Activated T-helper 9 cell treated with anti-CD3 and anti-CD28 coated beads, Interleukin-2, amount 50 U/mL, for 16 hours (primary cell): Measurements from ENCODE around the gene RNF121.

Experiments
- DNase-seq: peaks from one replicate; pipeline ENCODE4 v3.0.0-alpha.2; 2020; ENCODE audit warnings: low read depth

RNF121 gene

GRCh38 chr11:72006309-72007088, 77.7 kb downstream of the RNF121 start:
- DNase-seq: no peak

DNA sequence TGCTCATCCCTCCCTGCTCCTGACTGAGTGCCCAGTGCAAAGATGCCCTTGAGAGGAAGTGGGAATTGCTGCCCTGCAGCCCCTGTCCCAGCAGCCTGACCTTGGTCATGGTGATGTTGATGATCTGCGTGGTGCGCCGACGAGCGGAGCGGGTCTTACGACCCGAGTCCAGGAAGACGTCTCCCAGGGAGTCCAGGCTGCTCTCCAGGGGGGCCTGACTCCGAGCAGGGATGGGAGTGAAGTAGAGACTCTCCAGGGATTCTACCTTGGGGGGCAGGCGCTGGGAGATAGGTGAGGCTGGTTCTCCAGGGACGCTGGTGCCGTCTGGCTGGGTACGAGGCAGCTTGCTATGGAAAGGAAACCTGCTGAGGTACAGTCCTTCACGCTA, 78.2 kb downstream of the RNF121 start:
- DNase-seq: no peak

- no peak for DNase-seq
These were observed 78.7 kb downstream of the RNF121 start for GRCh38 chr11:72007587-72007986.

GRCh38 chr11:72008728-72009127, 79.9 kb downstream of the RNF121 start:
- DNase-seq: no peak

DNA sequence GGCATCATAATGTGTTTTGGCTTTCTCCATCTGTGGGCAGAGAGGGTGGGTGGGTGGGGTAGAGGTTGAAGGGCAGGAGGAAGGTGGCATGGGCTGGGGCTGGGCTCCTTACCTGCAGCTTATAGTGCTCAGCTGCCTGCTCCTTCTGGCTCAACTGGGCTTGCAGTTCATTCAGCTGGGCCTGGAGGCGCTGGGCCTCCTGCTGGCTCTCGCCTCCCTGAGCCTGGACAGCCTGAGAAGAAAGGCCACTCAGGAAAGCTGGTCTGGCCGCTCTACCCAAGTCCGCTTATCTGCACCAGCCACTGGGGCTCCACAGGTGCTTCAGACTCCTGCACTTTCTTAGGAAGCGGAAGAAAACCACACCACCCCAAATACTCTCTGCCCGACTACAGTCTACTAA, 80.3 kb downstream of the RNF121 start:
- no peak for DNase-seq

DNA sequence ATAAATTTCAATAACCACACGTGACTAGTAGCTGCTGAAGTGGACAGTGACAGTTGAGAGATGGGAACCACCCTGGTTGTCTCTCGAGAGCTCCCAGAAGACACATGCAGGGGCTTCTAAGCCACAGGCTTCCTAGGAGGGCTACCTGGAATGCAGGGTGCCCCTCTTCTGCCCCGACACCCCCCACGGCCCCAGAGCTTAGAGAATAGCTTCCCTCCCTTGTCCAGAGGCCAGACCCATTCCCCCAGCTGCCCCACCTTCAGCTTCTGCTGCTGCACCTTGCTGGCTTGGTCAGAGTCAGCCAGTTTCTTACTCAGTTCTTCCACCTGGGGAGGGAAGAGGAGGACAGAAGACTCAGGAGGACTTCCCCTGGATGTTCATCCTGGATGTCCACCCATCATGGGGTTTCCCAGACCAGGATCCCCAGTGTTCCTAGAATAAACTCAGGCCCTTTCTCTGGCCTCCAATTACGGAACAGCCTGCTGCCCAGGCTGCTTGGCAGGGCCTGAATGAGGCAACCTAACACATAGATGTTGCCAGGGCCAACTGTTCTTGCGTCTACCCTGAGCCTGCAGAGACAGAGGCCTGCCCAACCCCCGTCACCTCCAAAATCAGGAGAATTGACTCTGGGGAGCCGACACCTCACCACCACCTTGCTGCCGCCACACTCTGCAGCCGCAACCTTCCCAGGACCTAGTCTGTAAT, 81.8 kb downstream of the RNF121 start:
- DNase-seq: no peak

GRCh38 chr11:72012091-72012630, 83.3 kb downstream of the RNF121 start:
- DNase-seq: no peak

DNA sequence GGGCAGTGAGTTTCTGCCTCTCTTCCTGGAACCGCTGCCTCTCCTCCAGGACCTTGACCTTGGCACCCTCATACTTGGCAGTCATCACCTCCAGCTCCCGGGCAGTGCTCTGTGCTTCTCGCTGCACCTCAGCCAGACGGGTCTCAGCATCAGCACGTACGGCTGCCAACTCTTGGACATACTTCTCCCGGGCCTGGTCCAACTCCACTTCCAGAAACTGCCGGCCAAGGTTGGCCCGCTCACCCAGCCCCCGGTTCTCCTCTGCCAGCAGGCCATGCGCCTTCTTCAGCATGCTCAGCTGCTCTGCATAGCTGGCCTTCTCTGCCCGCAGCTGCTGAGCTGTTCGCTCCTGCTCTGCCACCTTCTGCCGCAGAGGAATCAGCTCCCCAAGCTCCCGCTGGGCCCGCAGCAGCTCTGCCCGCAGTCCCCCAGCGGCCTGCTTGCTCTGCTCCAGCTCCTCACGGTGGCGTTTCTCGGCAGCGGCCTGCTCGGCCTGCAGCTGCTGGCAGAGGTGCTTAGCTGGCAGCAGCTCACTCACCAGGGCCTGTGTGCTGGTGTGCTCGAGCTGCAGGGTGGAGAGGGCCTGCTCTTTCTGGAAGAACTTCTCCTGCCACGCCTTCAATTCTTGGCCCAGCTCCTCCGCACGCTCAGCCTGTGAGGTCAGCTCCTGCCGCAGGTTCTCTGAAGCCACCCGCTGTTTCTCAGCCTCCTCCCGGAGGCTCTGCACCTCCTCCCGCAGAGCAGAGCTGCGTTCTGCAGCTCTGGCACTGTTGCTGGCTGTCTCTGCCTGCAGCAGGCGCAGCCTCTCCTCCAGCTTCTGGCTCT, 84.3 kb downstream of the RNF121 start:
- DNase-seq: no peak

DNA sequence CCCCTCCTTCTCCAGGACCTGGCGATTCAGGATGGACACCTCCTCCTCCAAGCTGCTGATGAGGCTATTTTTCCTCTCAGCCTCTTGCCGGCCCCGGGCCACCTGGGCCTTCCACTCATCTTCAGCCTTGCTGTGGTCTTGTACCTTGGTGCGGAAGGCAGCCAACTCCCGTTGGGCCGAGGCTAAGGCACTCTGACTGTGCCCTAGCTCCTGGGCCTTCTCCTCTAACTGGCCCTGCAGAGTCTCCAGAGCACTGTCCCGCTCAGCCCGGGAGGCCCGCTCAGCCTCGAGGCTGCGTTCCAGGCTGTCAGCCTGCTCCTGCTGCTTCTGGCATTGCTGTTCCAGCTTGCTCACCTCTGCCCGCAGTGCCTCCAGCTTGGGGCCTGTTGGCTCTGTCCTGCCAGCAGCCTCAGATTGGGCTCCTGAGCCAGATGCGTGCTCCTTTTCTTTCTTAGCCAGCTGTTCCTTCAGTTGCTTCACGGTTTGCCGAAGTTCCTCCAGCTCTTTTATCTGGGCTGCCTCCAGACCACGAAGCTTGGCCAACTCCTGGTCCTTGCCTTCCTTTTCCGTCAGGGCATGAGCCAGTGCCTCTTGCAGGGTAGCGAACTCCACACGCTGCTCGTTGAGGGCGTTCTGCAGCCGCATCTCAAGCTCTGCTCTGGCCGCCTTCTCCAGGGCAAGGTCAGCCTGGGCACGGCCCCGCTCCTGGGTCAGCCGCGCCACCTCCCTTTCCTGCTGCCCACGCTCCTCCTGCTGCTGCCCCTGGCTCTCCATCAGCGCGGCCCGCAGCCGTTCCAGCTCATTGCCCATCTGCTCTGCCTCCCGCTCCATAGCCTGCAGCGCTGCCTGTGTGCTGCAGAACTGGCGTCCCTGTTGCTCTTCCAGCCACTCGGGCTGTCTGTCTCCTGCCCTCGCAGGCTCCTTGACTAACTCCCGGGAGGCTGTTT, 85.2 kb downstream of the RNF121 start:
- no peak for DNase-seq

GRCh38 chr11:72014761-72015320, 86.0 kb downstream of the RNF121 start:
- DNase-seq: no peak

DNA sequence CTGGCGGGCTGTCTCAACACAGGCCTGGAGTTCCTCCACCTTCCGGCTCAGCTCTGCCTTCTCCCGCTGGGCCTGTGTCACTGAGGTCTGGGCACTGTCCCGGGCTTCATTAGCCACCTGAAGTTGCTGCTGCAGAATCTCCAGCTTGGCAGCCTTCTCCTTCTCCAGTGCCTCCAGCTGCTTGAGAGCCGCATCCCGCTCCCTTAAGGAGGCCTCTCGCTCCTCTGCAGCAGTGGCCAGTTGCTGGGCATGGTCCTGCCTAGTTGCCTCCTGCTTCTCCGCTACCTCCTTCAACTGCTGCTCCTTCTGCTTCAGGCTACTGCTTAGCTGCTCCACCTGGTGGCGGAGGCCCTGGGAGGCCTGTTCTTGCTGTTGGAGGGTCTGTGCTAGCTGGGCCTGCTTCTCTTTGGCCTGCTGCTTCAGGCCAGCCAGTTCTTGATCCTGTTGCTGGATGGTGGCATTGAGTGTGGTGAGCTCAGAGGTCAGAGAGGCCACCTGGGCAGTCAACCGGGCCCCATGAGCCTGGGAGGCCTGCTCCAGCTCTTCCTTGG, 86.7 kb downstream of the RNF121 start:
- DNase-seq: no peak

DNA sequence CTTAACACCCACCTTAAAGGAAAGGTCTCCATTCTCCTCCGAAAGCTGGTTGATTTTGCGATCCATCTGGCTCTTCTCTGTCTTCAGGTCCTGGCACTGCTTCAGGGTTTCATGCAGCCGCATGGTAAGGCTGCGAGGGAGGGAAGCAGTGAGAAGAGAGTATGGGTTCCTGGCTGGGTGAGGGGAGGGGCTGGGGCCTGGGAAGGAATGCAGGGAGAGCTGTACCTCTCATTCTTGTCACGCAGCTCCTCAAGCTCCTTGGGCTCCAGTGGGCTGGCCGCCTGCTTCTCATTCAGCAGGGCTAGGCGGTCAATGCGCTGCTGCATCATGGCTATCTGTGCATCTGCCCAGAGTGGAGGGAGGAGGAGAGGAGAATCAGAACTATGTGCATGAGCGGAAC, 89.3 kb downstream of the RNF121 start:
- DNase-seq: no peak

DNA sequence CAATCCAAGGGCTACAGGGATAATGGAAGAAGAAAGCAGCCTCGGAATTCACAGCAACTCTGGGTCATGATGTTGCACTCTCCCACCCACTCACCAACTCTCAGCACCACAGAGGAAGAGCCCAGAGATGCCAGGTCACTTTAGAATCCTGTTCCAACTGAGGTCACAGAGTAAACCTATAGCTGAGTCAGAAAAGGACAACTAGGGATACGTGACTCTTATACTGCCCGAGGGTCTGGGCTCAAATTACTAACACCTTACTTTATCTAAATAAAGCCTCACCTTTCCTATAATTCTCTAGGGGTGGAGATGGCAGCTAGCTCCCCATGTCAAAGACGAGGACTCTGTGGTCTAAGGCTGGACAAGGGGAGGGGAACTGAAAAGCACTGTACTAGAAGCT, 94.5 kb downstream of the RNF121 start:
- no peak for DNase-seq

DNA sequence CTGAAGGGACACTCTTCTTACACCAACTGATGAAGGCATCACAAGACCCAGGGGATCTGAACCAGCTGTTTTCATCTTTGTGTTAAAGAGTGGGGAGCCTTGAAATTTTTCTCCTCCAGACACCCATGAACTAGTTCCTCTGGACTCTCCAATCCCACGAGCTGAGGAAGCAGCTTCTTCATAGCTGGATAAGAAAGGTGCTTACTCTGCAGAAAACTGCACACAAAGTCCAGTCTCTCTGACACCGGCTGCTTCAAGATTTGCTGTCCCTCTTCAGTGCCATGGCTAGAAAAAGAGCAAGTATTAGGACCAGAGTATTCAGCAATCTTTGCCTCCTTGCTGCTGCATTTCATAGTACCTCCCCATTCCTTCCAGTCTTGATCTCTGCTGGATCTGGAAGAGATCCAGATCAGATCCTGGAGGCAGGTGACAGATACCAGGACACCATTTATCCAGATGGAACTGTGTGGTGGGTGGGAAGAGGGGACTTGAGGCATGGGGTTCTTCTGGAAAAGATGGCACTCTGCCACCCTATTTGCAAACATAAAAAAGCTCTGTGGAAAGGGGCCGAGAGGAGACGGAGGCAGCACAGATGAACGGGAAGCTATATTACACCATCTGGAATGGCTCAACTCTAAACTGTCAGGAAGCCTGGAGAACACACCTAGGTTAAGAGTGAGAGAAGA, 95.4 kb downstream of the RNF121 start:
- no peak for DNase-seq

- DNase-seq: no peak
These were observed 97.2 kb downstream of the RNF121 start for GRCh38 chr11:72026090-72026489.

GRCh38 chr11:72030472-72031045, 101.7 kb downstream of the RNF121 start:
- no peak for DNase-seq

GRCh38 chr11:72036687-72037086, 107.8 kb downstream of the RNF121 start:
- DNase-seq: no peak

DNA sequence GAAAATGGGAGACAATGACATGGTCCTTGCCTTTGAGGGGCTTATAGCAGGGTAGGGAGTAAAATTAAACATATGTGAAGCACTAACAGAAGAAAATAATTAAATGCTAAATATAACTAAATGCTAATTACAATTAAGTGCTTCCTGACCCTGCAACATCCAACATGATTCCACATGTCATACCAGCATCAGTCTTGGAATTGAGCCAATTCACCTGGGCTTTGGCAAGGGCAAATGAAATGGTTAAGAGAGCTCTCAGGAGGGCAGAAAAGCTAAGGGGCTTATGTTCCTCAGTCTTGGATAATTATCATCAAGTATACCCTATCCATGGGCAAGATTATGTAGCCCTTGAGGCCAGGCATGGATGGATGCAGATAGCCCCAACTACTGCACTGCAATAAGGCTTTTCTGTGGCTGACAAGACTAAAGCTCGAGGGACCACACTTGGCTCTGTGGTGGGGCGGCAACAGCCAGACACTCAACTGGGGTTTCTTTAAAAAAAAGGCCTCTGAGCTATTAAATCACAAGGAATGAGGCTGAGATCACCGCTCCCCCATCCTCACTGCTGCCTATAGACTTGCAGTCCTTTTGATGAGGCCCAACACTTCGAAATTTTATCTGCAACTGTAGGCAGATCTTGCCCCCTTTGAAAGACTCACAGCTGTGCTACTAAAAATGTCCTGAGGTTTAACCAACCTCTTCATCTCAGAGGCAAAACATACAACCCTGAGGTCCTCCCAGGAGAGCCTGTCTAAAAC, 108.9 kb downstream of the RNF121 start:
- DNase-seq: no peak

DNA sequence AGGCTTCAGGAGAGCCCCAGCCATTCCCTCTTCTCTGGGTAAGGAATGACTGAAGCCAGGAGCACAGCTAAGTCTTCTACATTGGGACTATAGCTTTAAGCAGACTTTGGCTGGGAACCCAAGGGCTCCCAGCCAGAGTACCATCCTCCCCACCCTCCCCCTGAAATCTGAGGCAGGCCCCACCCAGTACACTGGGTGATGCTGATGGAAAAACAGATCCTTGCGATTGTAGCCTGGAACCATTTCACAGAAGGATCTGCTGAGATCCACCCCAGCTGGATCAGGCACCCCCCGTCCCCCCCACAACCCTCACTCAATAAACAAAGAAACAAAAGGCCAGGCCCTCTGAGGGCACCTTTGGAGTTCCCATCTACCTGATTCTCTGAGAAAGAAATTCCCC, 109.6 kb downstream of the RNF121 start:
- DNase-seq: no peak
